GM10266 (cell line): ENCODE measurements around the gene FOXB2.
A peak's percentile ranks its signal among the peaks of the same experiment; 100 is the strongest.
"Not testable (repeated sequence)": the region's sequence is repeated elsewhere in the genome, so short reads cannot be mapped to it uniquely, and the experiment has no call there.

Source experiments
- DNase-seq: peaks from one replicate; pipeline ENCODE4 v3.0.0; 2012; ENCODE audit errors: extremely low spot score
- TF ChIP-seq, protein P1 (sequence below): IDR thresholded peaks from 2 replicates; pipeline ENCODE4 v1.5.1; 2012; ENCODE audit warnings: mild to moderate bottlenecking, low read depth; ENCODE audit not compliant: control insufficient read depth, insufficient read depth; ENCODE audit errors: missing control alignments

Gene FOXB2

DNA sequence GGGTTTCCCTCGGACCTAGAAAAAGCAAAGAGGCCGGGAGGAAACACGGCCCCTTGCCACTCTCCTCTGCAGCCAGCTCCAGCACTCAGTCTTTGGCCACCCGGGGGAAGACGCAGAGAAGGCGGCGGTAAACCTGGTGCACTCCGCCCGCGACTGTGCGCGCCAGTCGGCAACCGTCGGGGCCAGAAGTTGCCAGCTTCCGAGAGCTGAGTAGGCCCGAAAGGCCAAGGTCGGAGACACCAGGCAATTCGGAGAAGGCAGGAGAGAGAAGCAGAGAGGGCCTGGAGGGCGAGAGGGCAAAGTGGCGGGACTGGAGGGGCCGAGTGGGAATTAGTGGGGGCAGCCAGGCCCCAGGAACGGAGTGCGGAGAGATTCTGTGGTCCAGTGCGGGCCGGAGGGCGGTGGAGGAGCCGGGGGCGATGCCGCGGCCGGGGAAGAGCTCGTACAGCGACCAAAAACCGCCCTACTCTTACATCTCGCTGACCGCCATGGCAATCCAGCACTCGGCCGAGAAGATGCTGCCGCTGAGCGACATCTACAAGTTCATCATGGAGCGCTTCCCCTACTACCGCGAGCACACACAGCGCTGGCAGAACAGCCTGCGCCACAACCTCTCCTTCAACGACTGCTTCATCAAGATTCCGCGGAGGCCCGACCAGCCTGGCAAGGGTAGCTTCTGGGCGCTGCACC lies at the start of gene FOXB2:
TSS of gene FOXB2 (plus strand) at position 420 of the 690 bp plus-strand sequence. CDS start at position 420, 0 bp downstream.
- TF ChIP-seq, protein P1, sequence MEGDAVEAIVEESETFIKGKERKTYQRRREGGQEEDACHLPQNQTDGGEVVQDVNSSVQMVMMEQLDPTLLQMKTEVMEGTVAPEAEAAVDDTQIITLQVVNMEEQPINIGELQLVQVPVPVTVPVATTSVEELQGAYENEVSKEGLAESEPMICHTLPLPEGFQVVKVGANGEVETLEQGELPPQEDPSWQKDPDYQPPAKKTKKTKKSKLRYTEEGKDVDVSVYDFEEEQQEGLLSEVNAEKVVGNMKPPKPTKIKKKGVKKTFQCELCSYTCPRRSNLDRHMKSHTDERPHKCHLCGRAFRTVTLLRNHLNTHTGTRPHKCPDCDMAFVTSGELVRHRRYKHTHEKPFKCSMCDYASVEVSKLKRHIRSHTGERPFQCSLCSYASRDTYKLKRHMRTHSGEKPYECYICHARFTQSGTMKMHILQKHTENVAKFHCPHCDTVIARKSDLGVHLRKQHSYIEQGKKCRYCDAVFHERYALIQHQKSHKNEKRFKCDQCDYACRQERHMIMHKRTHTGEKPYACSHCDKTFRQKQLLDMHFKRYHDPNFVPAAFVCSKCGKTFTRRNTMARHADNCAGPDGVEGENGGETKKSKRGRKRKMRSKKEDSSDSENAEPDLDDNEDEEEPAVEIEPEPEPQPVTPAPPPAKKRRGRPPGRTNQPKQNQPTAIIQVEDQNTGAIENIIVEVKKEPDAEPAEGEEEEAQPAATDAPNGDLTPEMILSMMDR: no peak
- peak; percentile 32 for DNase-seq

DNA sequence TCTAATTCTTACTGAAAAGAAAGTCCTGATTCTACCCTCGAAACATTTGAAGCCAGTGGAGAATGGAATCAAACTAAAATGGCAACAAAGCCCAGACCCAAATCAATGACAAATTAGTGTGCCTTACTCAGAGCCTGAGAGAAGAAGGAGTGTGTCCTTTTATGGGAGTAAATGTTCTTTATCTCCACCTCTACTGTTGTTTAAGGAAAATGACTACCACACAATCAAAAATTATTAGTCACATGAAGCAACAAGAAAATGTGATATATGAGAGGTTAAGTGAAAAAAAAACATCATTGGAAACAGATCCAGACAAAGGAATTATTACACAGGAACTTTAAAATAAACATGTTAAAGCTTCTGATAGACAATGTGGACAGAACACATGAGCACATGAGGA lies 49.7 kb upstream of the FOXB2 start:
- TF ChIP-seq, protein P1: no peak

DNA sequence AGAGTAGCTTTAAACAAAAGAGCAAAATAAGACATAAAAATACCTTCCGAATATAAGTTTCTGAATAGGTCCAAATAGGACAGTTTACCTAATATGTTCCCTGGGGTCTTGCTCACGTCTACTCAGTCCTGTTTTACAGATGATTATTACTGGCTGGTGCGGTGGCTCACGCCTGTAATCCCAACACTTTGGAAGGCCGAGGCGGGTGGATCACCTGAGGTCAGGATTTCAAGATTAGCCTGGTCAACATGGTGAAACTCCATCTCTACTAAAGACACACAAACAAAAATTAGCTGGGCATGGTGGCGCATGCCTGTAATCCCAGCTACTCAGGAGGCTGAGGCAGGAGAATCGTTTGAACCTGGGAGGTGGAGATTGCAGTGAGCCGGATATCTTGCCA lies 40.6 kb upstream of the FOXB2 start:
- not testable (repeated sequence) for DNase-seq

More for the DNA sequence above, 49.7 kb upstream of the FOXB2 start:
- DNase-seq: no peak

DNA sequence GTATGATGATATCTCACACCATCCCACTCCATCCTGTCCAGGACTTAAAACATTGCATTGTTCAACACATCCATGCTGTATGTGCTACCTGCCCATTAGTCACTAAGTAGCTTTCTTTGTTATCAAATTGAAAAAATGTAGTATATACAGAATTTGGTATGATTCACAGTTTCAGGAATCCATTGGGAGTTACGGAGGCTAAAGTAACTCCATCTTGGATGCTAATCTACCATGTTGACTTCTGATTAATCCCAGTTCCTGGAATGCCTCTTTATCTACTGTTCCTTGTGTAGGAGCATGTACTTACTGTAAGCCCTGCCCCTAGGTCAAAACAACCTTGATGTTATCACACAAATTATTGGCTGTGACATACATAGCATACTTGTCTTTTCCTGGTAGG lies 38.9 kb upstream of the FOXB2 start:
- TF ChIP-seq, protein P1: no peak
- no peak for DNase-seq

DNA sequence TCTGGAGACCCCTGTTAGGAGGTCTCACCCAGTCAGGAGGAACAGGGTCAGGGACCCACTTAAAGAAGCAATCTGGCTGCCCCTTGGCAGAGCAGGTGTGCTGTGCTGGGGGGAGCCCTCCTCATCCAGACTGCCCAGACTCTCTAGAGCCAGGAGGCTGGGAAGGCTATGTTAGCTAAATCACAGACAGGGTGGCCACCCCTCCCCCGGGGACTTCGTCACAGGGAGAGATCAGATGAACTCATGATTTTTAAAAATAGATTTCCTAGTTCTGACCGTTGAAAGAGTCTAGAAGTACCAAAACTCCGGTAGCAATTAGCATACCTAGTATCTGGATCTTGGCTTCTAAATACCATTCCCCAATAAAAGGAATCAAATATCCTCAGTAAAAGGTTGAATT lies 35.0 kb upstream of the FOXB2 start:
- DNase-seq: no peak
- TF ChIP-seq, protein P1: no peak

DNA sequence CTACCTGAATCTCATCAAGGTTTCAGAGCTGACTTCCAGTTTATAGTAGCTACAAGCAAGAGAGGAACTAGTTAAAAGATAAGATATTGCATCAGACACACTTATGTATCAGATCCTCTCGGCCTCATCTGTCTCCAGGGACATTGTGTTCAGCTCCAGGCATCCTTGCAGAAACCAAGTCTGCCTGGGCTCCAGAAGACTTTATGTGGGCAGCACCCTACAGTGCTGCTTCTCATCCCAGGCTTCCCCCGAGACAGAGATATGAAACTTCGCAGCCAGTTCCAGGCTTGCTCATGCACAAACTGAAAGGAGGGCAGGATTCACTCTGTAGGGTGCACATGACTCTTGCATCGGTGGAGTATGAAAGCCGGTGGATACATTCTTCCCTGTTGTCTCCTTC lies 33.9 kb upstream of the FOXB2 start:
- no peak for DNase-seq
- TF ChIP-seq, protein P1: no peak

DNA sequence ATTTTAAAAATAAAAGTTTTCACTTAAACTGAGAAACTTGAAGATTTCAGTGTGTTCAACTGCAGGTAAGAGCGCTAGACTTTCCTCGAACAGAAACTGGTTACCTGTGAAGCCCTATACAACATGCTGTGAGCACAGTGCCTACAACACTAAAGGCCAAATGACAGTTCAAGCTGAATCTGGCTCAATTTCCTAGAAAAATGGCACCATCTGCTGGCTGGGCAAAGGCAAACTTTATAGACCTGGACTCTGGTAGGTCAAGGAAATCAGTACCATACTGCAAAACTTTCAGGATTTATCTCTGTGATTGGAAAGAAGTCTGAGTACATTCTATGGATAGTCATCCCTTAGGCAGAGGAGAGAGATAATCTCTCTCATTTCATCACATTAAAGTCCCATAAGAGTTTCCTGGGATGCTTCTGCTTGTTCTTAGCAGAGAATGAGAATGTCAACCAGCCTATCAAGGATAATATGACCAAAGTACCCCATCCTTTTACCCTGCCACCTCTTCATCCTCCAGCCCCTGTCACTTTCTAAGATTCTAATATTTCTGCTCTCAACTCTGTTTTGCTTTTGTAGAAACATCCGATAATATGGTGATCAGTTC lies 31.8 kb upstream of the FOXB2 start:
- peak; percentile 32 for DNase-seq
- TF ChIP-seq, protein P1: peak; percentile 52

DNA sequence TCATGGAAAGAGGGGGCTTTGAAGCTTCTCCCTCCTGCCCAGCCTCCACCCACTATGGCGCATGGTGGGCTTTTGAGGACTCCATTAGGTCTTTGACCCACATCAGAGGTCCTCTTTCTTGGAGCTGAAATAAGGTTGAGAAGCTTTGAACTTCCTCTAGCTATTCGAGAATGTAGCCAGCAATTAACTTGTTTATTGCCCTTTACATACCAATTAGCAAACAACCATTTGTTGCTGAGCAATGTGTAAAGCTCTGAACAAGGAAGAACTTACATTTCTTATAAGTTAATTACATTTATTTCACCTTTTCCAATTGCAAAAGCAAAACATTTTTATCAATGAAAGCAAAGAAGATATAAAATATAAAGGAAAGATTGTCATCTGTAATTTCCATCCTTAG lies 30.5 kb upstream of the FOXB2 start:
- TF ChIP-seq, protein P1: no peak
- DNase-seq: no peak
